ENCODE data around the gene RAPGEF4.

DNA sequence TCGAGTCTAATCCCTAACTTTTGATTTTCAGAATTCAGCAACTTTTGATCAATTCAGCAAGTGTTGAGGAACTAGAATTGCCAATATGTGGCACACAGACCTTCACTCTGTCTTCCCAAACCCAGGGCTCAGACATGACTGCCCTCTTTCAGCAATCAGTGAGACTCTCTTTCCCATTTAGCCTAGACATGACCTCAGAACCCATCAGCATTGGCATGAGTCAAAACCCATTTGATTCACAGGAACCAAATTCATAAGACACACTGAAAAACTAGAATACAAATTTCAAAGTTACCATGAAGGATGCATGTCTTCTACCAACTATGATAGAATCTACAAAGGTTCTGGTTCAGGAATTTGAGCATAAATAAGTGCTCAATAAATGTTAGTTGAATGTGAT is 226.4 kb downstream of the RAPGEF4 start:
- TF ChIP-seq SMARCC2 (IDR thresholded peaks at IDR 0.05; ENCODE audit: low read depth) (no peak), SPI1 (IDR thresholded peaks at IDR 0.05; ENCODE audit: borderline replicate concordance, low read depth, low read length) (no peak), EP300 (IDR thresholded peaks at IDR 0.05; ENCODE audit: low read length) (no peak), ELK1 (CRISPR knock-in tag; IDR thresholded peaks at IDR 0.05) (no peak)

Measured in K562 (cell line).